Prostate gland (tissue), 2 donors: Measurements from ENCODE around the gene ZFAND3.

Experiments
- CTCF ChIP-seq, 4 experiments: fragments of 200-600 bp in 2 of 4; fragments of 450-650 bp in 2 of 4; sonication (generic) in 2 of 4; IDR thresholded peaks; 1 replicate in 3 of 4; 2 replicates in 1 of 4; pipeline ENCODE4 v1.5.1; 2016 to 2019; ENCODE audit warnings: antibody characterized with exemption in 4 of 4, mild to moderate bottlenecking in 2 of 4, moderate library complexity in 2 of 4
- POLR2A ChIP-seq: fragments of 450-650 bp; IDR thresholded peaks from one replicate; pipeline ENCODE4 v1.6.1; 2016; ENCODE audit warnings: antibody characterized with exemption, mild to moderate bottlenecking

DNA sequence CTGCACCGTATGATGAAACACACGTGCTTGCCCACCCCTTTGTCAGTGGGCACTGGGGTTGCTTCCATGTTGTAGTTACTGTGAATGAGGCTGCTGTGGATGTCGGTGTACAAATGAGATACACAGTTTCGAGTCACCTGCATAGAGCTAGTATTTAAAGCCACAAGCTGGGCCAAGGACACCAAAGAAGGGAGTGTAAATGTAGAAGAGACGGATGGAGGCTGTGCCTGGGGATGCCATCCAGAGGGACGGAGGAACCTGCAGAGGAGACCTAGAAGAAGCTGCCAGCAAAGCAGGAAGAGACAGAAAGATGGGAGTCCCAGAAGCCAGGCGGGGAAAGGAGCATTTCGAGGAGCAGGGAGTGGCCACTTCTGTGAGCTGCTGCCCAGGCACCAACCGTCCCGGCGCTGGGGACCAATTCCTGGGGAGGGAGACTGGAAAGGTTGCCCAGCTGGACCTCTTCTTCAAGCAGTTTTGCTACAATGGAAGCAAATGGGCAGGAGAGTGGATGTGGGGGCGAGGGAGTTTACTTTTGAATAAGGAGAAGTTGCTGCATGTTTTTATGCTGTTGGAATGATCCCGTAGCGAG, 339.3 kb downstream of the ZFAND3 start:
- no peak for TF ChIP-seq POLR2A
- TF ChIP-seq CTCF (IDR thresholded peaks at IDR 0.05): no peak
